Esophagus (tissue), 2 donors: ENCODE results near the gene FAS. TPM values are rescaled to one million over a fixed set of nuclear protein-coding genes. Genes with fewer than 3 reads are reported as not detected.
A peak's percentile ranks its signal among the peaks of the same experiment; 100 is the strongest.

Source experiments
- H3K27ac ChIP-seq, 2 donors: one replicate each; pipeline ENCODE4 v1.5.1; 2013; ENCODE audit warnings: low read depth in 2 of 2, mild to moderate bottlenecking in 2 of 2, inconsistent platforms in 1 of 2, low read length in 1 of 2, moderate library complexity in 1 of 2
- H3K27me3 ChIP-seq, 2 donors: one replicate each; pipeline ENCODE4 v1.6.1; 2013; ENCODE audit warnings: low read length in 2 of 2, control low read depth in 1 of 2, mild to moderate bottlenecking in 1 of 2; ENCODE audit not compliant: insufficient read depth in 2 of 2, control insufficient read depth in 1 of 2
- H3K36me3 ChIP-seq, 2 donors: one replicate each; pipeline ENCODE4 v1.6.1; 2013; ENCODE audit warnings: low read length in 1 of 2; ENCODE audit not compliant: control insufficient read depth in 2 of 2, insufficient read depth in 2 of 2
- H3K4me1 ChIP-seq, 2 donors: one replicate each; pipeline ENCODE4 v1.6.1; 2013; ENCODE audit warnings: low read length in 1 of 2; ENCODE audit not compliant: control insufficient read depth in 2 of 2, insufficient read depth in 2 of 2
- H3K4me3 ChIP-seq, 2 donors: one replicate each; pipeline ENCODE4 v1.5.1; 2013; ENCODE audit warnings: low read length in 2 of 2, mild to moderate bottlenecking in 2 of 2, low read depth in 1 of 2, moderate library complexity in 1 of 2
- H3K9me3 ChIP-seq, 2 donors: one replicate each; pipeline ENCODE4 v1.6.1; 2013; ENCODE audit warnings: mild to moderate bottlenecking in 2 of 2, low read depth in 1 of 2, low read length in 1 of 2, moderate library complexity in 1 of 2; ENCODE audit not compliant: control insufficient read depth in 2 of 2, insufficient read depth in 1 of 2
- WGBS, 2 donors: extraction: QIAGEN DNeasy Blood & Tissue Kit; methylation state at CpG; one replicate each; pipeline ENCODE4 v1.1.7; 2013; 5-methylcytosine and 5-hydroxymethylcytosine counted together
- polyA plus RNA-seq, 2 donors: library from polyadenylated mRNA; stranded (reverse); fragments of 200-250 nt; gene quantifications; one replicate each; pipeline ENCODE4 v1.2.3, GENCODE V29; 2013
- donor health status: healthy with polysubstance abuse.
- donor health status: Bipolar disorder and iron deficiency.

FAS gene
- 10 to 100 TPM in 1 of 2 donors, 1 to 10 TPM in 1; 8.8 to 10.2 TPM for polyA plus RNA-seq

DNA sequence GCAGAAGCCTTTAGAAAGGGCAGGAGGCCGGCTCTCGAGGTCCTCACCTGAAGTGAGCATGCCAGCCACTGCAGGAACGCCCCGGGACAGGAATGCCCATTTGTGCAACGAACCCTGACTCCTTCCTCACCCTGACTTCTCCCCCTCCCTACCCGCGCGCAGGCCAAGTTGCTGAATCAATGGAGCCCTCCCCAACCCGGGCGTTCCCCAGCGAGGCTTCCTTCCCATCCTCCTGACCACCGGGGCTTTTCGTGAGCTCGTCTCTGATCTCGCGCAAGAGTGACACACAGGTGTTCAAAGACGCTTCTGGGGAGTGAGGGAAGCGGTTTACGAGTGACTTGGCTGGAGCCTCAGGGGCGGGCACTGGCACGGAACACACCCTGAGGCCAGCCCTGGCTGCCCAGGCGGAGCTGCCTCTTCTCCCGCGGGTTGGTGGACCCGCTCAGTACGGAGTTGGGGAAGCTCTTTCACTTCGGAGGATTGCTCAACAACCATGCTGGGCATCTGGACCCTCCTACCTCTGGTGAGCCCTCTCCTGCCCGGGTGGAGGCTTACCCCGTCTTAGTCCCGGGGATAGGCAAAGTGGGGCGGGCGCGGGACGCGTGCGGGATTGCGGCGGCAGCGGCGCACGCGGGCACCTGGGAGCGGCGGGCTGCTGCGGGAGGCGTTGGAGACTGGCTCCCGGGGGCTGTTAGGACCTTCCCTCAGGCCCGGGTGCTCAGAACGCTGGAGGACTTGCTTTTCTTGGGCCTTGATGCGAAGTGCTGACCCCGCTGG, at the start of gene FAS:
Gene FAS, plus strand, starts transcription at position 415 of the 777 bp plus-strand sequence. Its CDS starts 79 bp downstream, at position 494.
- WGBS, 2 donors: 0% methylated on average over 37 to 51 of the region's 51 CpGs
- no peaks in the 10 kb centered on the region for H3K36me3 ChIP-seq
- no peaks in the 10 kb centered on the region for H3K4me1 ChIP-seq
- no peaks in the 10 kb centered on the region for H3K9me3 ChIP-seq
- H3K4me3 ChIP-seq: peak within 1 kb of the TSS; percentile 87 to 93
- H3K27me3 ChIP-seq: no peaks in the 10 kb centered on the region
- peak within 1 kb of the TSS; percentile 90 to 97 for H3K27ac ChIP-seq

DNA sequence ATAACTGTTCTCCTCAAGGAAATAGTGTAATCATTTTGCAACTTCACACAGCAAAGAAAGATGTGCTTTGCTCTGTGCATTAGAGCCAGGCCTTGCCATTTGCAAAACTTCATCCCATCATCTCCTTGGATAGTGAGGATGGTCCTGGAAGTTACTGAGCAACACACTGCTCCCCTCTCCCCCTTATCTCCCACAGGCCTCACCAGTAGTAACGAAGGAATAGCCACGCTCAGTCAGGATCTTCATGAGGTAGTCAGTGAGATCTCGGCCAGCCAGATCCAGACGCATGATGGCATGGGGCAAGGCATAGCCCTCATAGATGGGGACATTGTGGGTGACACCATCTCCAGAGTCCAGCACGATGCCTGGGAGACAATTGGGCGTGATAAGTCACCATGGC, 49.6 kb upstream of the FAS start:
- Histone ChIP-seq H3K27me3 (no peaks in the 10 kb centered on the region), H3K9me3 (no peaks in the 10 kb centered on the region), H3K4me1 (peaks cover 0 to 3% of the 10 kb centered on the region in 2 donors), H3K36me3 (peaks cover 2 to 6% of the 10 kb centered on the region in 2 donors), H3K27ac (no peak overlapping the region), H3K4me3 (no peak overlapping the region)
- WGBS, 2 donors: 79 to 80% methylated on average over 6 of the region's 6 CpGs

DNA sequence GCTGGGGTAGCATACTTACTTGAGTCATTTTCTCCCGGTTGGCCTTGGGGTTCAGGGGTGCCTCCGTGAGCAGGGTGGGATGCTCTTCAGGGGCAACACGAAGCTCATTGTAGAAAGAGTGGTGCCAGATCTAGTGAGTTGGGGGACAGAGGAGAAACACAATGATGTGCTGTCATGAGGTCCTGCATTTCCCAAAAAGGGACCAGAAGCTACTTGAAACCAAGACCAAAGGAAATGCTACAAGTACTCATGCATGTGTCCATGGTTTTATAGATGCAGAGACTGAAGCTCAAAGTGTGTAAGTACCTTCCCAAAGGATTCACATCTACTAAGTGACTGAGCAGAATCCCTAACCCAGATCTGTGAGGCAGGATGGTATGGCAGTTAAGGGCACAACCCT, 46.8 kb upstream of the FAS start:
- H3K4me3 ChIP-seq: no peak overlapping the region
- peaks cover 0 to 3% of the 10 kb centered on the region in 2 donors for H3K4me1 ChIP-seq
- peak overlapping the region in 1 of 2 donors; percentile 53 for H3K27ac ChIP-seq
- no peaks in the 10 kb centered on the region for H3K9me3 ChIP-seq
- peaks cover 2 to 6% of the 10 kb centered on the region in 2 donors for H3K36me3 ChIP-seq
- no peaks in the 10 kb centered on the region for H3K27me3 ChIP-seq
- WGBS, 2 donors: 81 to 82% methylated on average over 3 of the region's 3 CpGs

DNA sequence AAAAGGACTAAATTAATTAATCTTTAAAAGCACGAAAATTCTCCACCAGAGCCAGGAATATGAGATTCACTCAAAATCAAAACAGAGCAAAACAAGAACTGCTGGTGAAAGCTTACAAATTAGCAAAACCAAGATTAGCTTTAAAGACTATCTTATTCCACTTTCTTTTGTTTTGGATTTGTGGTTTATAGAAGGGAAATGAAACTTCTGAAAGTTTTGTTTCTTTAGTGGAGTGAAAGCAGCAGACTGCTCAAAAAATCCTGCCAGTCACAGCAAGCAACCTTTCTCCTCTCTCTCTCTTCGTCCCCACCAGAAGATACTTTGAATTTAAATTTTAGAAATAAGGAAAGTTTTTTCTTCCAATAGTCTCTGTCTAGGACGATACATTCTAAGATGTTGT, 45.8 kb upstream of the FAS start:
- Histone ChIP-seq H3K27ac (no peak overlapping the region), H3K4me1 (peaks cover 0 to 3% of the 10 kb centered on the region in 2 donors), H3K36me3 (peaks cover 2 to 6% of the 10 kb centered on the region in 2 donors), H3K9me3 (no peaks in the 10 kb centered on the region), H3K27me3 (no peaks in the 10 kb centered on the region), H3K4me3 (no peak overlapping the region)
- WGBS, 2 donors: 67 to 69% methylated on average over 3 of the region's 3 CpGs

DNA sequence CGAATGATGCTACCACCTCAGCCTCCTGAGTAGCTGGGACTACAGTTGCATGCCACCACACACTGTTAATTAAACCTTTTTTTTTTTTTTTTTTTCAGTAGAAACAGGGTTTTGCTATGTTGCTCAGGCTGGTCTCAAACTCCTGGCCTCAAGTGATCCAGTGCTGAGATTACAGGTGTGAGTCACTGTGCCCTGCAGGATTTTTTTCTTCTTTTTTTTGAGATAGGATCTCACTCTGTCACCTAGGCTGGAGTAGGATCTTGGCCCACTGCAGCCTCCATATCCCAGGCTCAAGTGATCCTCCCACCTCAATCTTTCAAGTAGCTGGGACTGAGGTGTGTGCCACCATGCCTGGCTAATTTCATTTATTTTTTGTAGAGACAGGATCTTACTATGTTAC, 44.4 kb upstream of the FAS start:
- 87 to 96% methylated on average over 1 of the region's 1 CpG for WGBS, 2 donors
- Histone ChIP-seq H3K36me3 (peaks cover 2% of the 10 kb centered on the region in 2 donors), H3K4me3 (no peak overlapping the region), H3K27me3 (no peaks in the 10 kb centered on the region), H3K9me3 (no peaks in the 10 kb centered on the region), H3K4me1 (peaks cover 0 to 3% of the 10 kb centered on the region in 2 donors), H3K27ac (no peak overlapping the region)

DNA sequence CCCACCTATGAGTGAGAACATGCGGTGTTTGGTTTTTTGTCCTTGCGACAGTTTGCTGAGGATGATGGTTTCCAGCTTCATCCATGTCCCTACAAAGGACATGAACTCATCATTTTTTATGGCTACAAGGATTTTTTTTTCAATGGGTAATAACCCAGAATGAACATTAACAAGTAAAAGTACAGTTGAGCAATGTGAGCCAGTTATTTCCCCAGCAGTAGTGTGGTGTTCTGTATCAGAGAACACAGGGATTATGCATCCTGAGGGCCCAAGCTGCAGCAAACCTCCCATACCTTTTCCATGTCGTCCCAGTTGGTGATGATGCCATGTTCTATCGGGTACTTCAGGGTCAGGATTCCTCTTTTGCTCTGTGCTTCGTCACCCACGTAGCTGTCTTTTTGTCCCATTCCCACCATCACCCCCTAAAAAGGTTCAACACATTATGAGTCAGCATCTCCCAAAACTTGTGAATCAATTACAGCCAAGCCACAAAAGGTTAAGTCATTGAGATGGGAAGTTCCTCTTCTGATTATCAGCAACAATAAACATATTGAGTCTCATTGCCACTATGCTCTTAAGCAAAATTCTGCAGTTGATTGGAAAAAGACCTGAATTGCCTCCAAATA, 43.5 kb upstream of the FAS start:
- WGBS, 2 donors: 80 to 81% methylated on average over 4 to 6 of the region's 6 CpGs
- peak overlapping the region; percentile 34 to 69 for H3K27ac ChIP-seq
- H3K4me3 ChIP-seq: no peak overlapping the region
- H3K36me3 ChIP-seq: peaks cover 0 to 2% of the 10 kb centered on the region in 2 donors
- H3K9me3 ChIP-seq: no peaks in the 10 kb centered on the region
- no peaks in the 10 kb centered on the region for H3K27me3 ChIP-seq
- H3K4me1 ChIP-seq: peaks cover 2 to 3% of the 10 kb centered on the region in 2 donors

DNA sequence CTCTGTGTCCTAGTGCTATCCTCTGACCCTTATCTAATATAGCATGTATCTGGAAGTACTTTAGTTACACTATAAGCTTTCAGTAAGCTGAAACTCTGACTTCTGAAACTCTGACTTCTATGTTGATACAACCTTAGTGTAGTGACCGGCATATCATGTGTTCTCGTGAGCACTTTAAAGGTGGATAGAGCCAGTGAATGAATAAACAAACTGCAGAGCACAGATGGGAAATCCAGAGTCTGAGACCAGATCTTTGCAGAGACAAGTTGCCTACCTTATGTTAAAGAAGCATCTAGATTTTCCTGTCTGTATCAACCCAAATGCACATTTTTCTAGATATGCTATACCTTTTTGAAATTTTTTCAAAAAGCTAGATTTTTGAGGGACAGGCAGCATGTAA, 41.5 kb upstream of the FAS start:
- Histone ChIP-seq H3K4me3 (peak overlapping the region in 1 of 2 donors; percentile 40), H3K27me3 (no peaks in the 10 kb centered on the region), H3K36me3 (no peaks in the 10 kb centered on the region), H3K9me3 (no peaks in the 10 kb centered on the region), H3K4me1 (peaks cover 0 to 2% of the 10 kb centered on the region in 2 donors), H3K27ac (peak overlapping the region; percentile 12 to 71)
- WGBS, 2 donors: 70 to 84% methylated on average over 2 of the region's 2 CpGs

DNA sequence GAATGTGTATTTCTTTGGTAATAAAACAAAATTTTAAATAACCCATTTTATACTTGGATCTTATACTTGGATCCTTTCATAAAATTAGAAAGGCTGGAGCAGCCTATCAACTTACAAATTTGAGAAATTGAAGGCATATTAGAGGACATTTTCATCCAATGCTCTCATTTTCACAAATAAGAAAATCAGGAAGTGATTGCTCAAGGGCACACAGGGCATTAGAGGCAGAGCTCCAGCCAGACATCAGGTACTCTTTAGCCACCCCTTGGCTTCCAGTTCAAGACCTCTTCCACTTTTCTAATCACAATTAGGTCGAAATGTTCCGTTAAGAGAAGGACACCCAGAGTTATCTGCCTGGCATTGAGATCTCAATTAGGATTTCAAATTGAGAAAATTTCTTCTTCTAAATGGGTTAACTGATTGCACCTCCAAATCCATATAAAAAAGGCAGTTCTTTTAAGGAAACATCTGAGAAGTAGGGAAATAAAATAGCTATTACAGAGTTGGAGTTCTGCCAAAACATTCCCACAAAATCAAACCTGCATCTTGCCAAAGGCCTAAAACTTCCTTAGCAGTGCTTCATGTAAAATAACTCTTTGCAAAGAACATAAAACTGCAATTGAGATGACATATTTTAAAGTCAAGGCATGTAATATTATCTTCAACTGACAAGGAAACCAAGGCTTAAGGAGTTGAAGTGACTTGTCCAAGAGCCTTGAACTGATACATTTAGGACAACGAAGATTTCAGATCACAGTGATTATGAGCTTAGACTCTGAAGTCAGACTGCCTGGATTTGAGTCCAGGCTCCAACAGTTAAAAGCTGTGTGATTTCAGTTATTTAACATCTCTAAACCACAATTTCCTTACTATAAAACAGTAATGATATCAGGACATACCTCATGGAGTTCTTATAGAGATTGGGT, 40.4 kb upstream of the FAS start:
- no peaks in the 10 kb centered on the region for H3K9me3 ChIP-seq
- WGBS, 2 donors: 61 to 62% methylated on average over 3 of the region's 3 CpGs
- H3K4me3 ChIP-seq: peak overlapping the region in 1 of 2 donors; percentile 34
- H3K27me3 ChIP-seq: no peaks in the 10 kb centered on the region
- no peaks in the 10 kb centered on the region for H3K36me3 ChIP-seq
- peak overlapping the region; percentile 15 to 71 for H3K27ac ChIP-seq
- peaks cover 0 to 2% of the 10 kb centered on the region in 2 donors for H3K4me1 ChIP-seq

DNA sequence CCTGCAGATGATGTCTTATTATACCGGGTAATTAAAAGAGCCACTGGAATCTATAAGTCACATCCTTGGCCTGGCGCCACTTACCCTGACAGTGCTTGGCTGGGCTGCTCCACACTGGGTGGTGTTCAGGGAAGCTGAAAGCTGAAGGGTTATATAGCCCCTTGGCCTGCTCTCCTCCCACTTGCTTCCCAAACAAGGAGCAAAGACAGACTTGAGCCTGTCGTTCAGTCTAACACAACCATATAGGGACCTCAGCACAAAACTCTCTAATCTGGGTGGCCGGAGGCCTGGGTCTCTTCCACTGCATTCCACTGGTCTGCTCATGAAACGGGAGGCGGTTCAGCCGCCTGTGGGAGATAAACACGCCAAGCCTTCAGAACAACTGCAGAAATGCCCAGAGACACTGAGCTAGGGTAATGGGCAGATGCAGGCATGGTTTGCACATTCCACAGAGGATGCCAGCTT, 37.9 kb upstream of the FAS start, which contains the start of gene ACTA2:
Gene ACTA2, minus strand, starts transcription at position 127 of the 465 bp plus-strand sequence. CDS start 3,843 bp downstream, outside the sequence.
- H3K4me3 ChIP-seq: peak within 1 kb of the TSS; percentile 33 to 34
- H3K27me3 ChIP-seq: no peaks in the 10 kb centered on the region
- no peaks in the 10 kb centered on the region for H3K9me3 ChIP-seq
- H3K36me3 ChIP-seq: no peaks in the 10 kb centered on the region
- WGBS, 2 donors: 61 to 62% methylated on average over 8 of the region's 8 CpGs
- peaks cover 0 to 2% of the 10 kb centered on the region in 2 donors for H3K4me1 ChIP-seq
- H3K27ac ChIP-seq: peak within 1 kb of the TSS; percentile 78 to 83
